IPS-18a (cell line): ENCODE data around the gene MAN1A2.
"Not testable (repeated sequence)": the region's sequence is repeated elsewhere in the genome, so short reads cannot be mapped to it uniquely, and the experiment has no call there.

Source experiments
- H3K27ac ChIP-seq: one replicate; pipeline ENCODE4 v1.5.1; 2013; ENCODE audit warnings: low read length
- H3K27me3 ChIP-seq: one replicate; pipeline ENCODE4 v1.6.1; 2013; ENCODE audit warnings: mild to moderate bottlenecking, low read length; ENCODE audit not compliant: control insufficient read depth, insufficient read depth
- H3K36me3 ChIP-seq: one replicate; pipeline ENCODE4 v1.6.1; 2013; ENCODE audit warnings: low read depth, low read length; ENCODE audit not compliant: control insufficient read depth
- H3K4me1 ChIP-seq: one replicate; pipeline ENCODE4 v1.6.1; 2013; ENCODE audit warnings: low read depth, low read length; ENCODE audit not compliant: control insufficient read depth
- H3K4me3 ChIP-seq: one replicate; pipeline ENCODE4 v1.5.1; 2013; ENCODE audit warnings: low read length
- H3K9ac ChIP-seq: one replicate; pipeline ENCODE4 v1.6.1; 2013; ENCODE audit warnings: mild to moderate bottlenecking, low read length, moderate library complexity
- H3K9me3 ChIP-seq: one replicate; pipeline ENCODE4 v1.6.1; 2013; ENCODE audit warnings: low read depth, low read length; ENCODE audit not compliant: control insufficient read depth

The MAN1A2 gene

DNA sequence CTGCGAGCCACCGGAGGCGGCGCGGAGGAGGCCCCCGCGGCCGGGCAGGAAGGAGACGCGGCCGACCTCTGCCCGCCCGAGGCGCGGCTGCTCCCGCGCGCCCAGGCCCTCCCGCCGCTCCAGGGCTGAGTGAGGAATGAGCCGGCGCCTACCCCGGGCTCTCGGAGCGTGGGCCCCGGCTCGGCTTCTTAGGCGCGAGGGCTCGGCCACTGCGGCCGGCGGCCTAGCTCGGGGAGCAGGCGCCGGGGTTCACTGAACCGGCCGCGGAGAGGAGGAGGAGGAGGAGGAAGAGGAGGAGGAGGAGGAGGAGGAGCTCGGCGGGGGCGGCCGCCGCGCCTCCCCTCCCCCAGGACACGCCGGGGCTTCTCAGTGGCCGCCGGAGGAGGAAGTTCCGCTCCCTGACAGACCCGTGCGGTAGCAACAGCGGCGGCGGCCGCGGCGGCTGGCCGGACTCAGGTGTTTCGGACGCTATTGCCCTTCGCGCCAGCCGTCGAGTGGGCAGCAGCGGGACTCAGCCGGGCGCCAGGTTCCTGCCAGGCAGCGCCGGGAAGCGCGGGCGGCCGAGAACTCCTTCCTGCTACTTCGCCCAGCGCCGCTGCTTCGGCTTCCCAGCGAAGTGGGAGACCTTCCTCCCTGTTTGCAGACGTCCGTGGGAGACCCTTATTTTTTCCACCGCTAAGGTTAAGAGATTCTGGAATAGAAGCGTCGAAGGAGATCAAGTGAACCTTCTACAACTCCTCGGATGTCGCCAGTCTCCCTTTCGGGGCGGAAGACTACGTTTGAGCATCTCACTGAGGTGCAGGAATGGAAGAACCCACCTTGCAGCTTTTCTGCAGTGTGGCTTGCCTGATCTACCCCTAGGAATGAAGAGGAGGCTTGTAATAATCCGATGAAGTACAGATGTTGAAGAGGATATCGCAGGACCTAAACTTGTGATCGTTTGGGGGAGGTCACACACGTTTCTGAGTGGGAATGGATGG lies at the start of gene MAN1A2:
MAN1A2 (plus strand) TSS at position 404 of the 980 bp plus-strand sequence. CDS start 735 bp downstream, outside the sequence.
- H3K4me3 ChIP-seq: peak within 1 kb of the TSS; percentile 86
- H3K36me3 ChIP-seq: no peaks in the 10 kb centered on the region
- peak within 1 kb of the TSS; percentile 78 for H3K9ac ChIP-seq

DNA sequence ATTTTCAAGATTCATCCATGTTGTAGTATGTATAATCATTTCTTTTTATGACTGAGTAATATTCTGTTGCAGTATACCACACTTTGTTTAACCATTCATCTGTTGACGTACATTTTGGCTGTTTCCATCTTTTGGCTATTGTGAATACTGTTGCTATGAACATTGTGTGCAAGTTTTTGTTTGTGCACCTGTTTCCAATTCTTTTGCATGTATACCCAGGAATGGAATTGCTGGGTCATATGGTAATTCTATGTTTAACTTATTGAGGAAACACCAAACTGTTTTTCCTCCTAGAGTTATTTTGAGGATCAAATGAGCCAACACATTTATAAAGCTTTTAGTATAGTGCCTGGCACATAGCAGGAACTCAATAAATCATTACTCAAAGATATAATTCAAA lies 49.2 kb upstream of the MAN1A2 start:
- Histone ChIP-seq H3K36me3 (no peaks in the 10 kb centered on the region), H3K9me3 (no peaks in the 10 kb centered on the region), H3K9ac (no peak overlapping the region), H3K4me3 (no peak overlapping the region), H3K27me3 (no peaks in the 10 kb centered on the region), H3K27ac (no peak overlapping the region), H3K4me1 (peaks cover 9% of the 10 kb centered on the region)

More for the DNA sequence above, at the start of gene MAN1A2:
- Histone ChIP-seq H3K9me3 (no peaks in the 10 kb centered on the region), H3K27me3 (peaks cover 32% of the 10 kb centered on the region), H3K27ac (no peak within 1 kb of the TSS), H3K4me1 (peaks cover 31% of the 10 kb centered on the region)

DNA sequence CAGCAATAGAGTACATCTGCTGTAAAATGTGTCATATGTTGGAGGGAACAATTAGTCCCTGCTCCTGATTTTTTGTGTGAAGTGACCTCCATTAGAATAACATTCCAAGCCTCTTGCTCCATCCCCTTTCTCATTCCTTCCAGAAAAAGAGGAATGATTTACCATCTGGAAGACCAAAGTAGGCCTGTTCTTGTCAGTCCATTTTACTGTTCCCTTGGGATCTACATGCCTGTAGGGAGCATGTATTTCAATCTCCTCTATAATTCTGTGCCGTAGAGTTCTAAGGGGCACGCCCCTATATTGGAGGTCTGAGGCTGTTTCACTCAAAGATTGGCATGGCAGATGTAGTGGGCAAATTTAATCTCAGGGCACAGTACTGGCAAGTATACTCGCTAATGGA lies 48.8 kb upstream of the MAN1A2 start:
- no peak overlapping the region for H3K4me3 ChIP-seq
- H3K27ac ChIP-seq: no peak overlapping the region
- H3K36me3 ChIP-seq: no peaks in the 10 kb centered on the region
- H3K9ac ChIP-seq: no peak overlapping the region
- H3K4me1 ChIP-seq: peaks cover 9% of the 10 kb centered on the region
- H3K27me3 ChIP-seq: no peaks in the 10 kb centered on the region
- no peaks in the 10 kb centered on the region for H3K9me3 ChIP-seq

DNA sequence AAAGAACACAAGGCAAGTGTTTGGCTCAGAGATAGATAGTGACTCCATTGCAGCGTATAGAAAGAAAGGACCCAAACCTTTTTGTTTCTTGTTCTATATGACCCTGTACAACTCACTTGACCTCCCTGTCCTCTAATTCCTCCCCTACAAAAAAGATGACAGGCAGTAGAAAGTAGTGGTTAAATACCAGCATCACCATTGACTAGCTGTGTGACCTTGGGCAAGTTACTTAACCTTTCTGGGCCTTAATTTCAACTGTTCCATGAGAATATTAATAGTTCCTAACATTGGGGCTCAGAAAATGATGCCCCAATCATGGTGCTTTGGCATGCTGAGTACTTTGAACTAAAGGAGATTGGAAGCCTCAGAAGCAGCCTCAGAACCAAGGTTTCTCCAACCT lies 46.7 kb upstream of the MAN1A2 start:
- Histone ChIP-seq H3K4me3 (no peak overlapping the region), H3K4me1 (peaks cover 9% of the 10 kb centered on the region), H3K9ac (no peak overlapping the region), H3K27ac (no peak overlapping the region), H3K27me3 (no peaks in the 10 kb centered on the region), H3K9me3 (no peaks in the 10 kb centered on the region), H3K36me3 (no peaks in the 10 kb centered on the region)

DNA sequence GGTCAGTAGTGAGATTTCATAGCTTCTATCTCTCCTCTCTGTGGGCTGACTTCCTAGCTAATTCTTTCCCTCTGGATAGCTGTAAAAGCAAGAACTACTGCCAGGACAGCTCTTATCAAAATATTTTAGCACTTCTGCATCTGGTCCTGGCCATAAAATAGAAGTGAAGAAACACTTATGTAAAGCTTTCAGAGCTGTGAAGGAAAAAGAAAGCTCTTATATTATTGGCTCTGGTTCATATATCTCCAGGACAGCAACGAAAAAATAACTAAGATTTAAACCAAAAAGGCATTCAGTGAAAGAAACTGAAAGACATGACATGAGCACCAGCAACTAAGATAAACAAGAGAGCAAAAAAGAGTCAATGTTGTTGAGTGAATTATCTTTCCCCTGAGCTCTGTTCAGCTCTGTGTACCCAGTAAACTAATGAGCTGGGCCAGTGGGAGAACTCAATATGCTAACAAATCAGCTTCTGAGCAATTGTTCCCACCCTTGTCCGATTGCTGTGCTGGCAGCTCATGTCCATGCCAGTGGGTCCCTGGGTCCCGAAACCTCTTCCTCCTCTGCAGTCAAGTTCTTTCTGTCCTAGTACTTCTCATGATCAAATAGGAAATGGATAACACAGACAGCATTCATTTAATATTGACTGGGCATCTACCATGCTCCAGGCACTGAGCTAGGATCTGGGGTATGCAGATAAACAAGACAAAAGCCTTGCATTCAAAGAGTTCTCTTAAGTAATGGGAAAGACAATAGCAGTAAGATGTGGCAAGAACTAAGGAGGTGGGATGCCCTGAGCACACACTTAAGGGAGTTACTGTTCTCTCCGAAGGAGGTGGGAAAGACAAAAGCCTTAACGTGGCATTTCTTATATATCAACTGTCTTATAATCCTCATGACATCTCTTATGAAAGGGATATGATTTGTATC lies 45.3 kb upstream of the MAN1A2 start:
- Histone ChIP-seq H3K27me3 (no peaks in the 10 kb centered on the region), H3K27ac (no peak overlapping the region), H3K4me3 (no peak overlapping the region), H3K36me3 (no peaks in the 10 kb centered on the region), H3K9ac (no peak overlapping the region), H3K4me1 (peaks cover 9% of the 10 kb centered on the region), H3K9me3 (no peaks in the 10 kb centered on the region)

DNA sequence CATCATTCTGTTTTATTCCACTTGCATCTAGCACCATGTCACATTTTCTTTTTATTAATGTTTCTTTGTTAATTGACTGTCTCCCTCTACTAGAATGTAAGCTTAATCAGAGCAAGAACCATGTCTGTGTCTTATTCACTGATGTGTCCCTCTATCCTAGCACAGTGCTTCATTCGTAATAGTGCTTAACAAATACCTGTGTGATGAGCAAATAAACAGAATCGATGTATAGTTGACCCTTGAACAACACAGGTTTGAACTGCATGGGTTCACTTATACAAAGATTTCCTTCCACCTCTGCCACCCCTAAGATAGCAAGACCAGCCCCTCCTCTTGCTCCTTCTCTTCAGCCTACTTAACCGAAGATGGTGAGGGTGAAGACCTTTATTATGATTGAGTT lies 42.9 kb upstream of the MAN1A2 start:
- no peaks in the 10 kb centered on the region for H3K9me3 ChIP-seq
- no peaks in the 10 kb centered on the region for H3K36me3 ChIP-seq
- no peak overlapping the region for H3K27ac ChIP-seq
- no peak overlapping the region for H3K4me3 ChIP-seq
- H3K4me1 ChIP-seq: peaks cover 9% of the 10 kb centered on the region
- no peak overlapping the region for H3K9ac ChIP-seq
- no peaks in the 10 kb centered on the region for H3K27me3 ChIP-seq

DNA sequence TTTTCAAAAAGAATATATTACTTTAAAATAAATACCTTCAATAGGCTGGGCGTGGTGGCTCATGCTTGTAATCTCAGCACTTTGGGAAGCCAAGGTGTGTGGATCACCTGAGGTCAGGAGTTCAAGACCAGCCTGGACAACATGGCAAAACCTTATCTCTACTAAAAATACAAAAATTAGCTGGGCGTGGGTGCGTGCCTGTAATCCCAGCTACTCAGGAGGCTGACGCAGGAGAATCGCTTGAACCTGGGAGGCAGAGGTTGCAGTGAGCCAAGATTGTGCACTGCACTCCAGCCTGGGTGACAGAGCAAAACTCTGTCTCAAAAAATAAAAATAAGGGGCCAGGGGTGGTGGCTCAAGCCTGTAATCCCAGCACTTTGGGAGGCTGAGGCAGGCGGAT lies 41.2 kb upstream of the MAN1A2 start:
- not testable (repeated sequence) for H3K27ac ChIP-seq, H3K4me3 ChIP-seq, H3K27me3 ChIP-seq, H3K9ac ChIP-seq, H3K36me3 ChIP-seq, H3K9me3 ChIP-seq, H3K4me1 ChIP-seq

DNA sequence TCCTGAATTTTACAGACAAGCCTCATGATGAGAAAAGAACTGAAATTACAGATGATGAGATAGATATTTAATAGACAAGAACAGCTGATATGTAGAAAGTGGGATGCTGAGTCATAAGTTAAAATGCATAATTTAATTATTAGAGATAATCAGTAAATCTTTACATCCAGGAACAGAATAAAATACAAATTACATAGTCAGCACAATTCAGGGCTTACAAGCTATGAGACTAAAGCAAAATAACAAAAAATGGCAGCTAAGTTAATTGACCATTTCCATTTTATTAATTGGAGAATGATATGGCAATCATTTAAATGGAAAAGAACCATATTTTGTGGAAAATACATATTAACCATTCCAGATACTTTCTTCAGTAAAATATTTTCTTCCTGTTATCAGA lies 40.2 kb upstream of the MAN1A2 start:
- Histone ChIP-seq H3K9ac (no peak overlapping the region), H3K4me3 (no peak overlapping the region), H3K36me3 (no peaks in the 10 kb centered on the region), H3K27ac (no peak overlapping the region), H3K9me3 (no peaks in the 10 kb centered on the region), H3K4me1 (peaks cover 7% of the 10 kb centered on the region), H3K27me3 (no peaks in the 10 kb centered on the region)

DNA sequence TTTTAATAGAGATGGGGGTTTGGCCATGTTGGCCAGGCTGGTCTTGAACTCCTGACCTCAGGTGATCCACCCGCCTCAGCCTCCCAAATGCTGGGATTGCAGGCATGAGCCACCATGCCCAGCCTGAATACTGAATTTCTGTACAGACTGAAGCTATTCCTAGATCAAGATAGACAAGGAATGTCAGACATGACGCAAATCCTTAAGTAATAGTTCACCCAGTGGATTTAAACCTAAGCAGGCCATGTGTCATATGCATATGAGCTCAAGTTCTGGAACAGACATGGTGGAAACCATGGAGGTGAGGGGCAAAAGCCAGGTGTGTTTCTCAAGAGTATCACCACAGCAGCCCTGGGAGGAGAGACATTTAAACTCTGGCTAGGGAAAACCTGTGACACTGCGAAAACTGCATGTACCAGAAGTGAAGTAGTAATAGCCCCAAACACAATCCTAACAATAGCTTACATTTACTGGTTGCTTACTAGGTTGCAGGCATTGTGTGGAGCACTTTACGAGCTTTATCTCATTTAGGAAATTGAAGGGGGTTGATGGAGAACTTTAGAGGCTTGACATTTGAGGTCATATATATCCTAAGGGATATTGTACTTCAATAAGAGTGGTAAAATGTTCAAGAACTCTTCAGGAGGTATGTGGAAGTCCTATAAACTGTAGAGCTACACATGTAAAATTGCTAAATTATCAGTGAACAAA lies 31.7 kb upstream of the MAN1A2 start:
- Histone ChIP-seq H3K27me3 (no peaks in the 10 kb centered on the region), H3K36me3 (no peaks in the 10 kb centered on the region), H3K27ac (no peak overlapping the region), H3K4me1 (no peaks in the 10 kb centered on the region), H3K9ac (no peak overlapping the region), H3K4me3 (no peak overlapping the region), H3K9me3 (no peaks in the 10 kb centered on the region)

DNA sequence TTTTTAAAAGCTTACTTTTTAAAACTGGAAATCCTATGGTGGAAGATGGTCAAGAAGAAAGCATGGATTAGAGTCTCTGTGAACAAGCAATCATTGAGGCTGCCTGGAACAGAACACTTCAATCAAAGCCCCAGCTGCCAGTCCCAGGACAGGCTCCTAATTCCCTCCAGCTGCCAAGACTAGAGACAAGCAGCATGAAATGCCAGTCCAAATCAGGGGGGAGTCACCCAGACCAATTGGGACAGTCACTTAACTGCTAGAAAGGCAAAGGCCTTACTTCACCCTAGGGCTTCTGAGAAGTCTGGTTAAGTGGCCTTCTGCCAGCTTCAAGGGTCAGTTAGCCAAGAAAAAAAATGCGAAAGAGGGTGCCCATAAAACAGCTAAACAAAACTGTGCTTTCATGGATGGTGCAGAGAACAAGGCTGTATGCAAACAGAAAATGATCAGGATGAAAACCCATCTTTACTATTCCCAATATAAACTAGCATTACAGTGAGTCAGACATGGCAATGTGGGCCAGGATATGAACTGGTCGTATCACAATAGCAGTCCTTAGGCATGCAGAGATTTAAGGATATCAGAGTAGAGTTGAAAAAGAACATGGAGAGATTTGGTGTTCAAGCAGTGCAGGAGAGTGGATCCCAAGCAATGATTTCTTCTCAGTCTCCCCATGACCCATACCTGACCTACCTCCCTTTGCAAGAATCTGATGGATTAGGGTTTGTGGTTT lies 31.0 kb upstream of the MAN1A2 start:
- H3K4me3 ChIP-seq: no peak overlapping the region
- H3K9ac ChIP-seq: no peak overlapping the region
- H3K27ac ChIP-seq: no peak overlapping the region
- H3K4me1 ChIP-seq: no peaks in the 10 kb centered on the region
- no peaks in the 10 kb centered on the region for H3K9me3 ChIP-seq
- H3K36me3 ChIP-seq: no peaks in the 10 kb centered on the region
- no peaks in the 10 kb centered on the region for H3K27me3 ChIP-seq
